HCT116 (cell line): ENCODE results near the gene NT5C3B. TPM values are rescaled to one million over a fixed set of nuclear protein-coding genes. Genes with fewer than 3 reads are reported as not detected.

Source experiments
- ATAC-seq: fragments of 200-7000 bp; cut with Tn5 transposase; 2 replicates; pipeline ENCODE4 v1.9.1; 2020; ENCODE audit warnings: mild to moderate bottlenecking, moderate library complexity
- BruUV-seq: library from RNA; stranded (reverse); fragments of 400-500 nt; replicated peaks from 2 replicates; lab custom pipeline; 2021; lab: Mats Ljungman, UMichigan
- CTCF ChIA-PET: fragments of 300-600 bp; sonication (Branson Sonifier 250); formaldehyde crosslinking; loops from one replicate; lab custom pipeline; 2021; ENCODE audit warnings: antibody characterized with exemption; lab: Charles Lee
- POLR2A ChIA-PET: fragments of 300-600, 350-600 bp; sonication (Branson Sonifier 250); formaldehyde crosslinking; loops from one replicate; lab custom pipeline; 2021; ENCODE audit warnings: antibody characterized with exemption; lab: Charles Lee
- RAD21 ChIA-PET, 2 experiments: fragments of 300-600 bp; sonication (Branson Sonifier 250); formaldehyde crosslinking; loops; one replicate each; lab custom pipeline; 2023; ENCODE audit warnings: low total read pairs in 2 of 2; ENCODE audit not compliant: uncharacterized antibody in 2 of 2, unreplicated experiment in 2 of 2, low non-redundant PET in 1 of 2; lab: Charles Lee
- DNase-seq: peaks from one replicate; pipeline ENCODE4 v3.0.0-alpha.2; 2010; ENCODE audit warnings: low read depth, low spot score
- H2AFZ ChIP-seq: fragments of 200-600 bp; shearing (Covaris generic), sonication (generic); 2 replicates; pipeline ENCODE4 v1.6.1; 2017; ENCODE audit warnings: low read depth, mixed run types, mixed read lengths, antibody characterized with exemption, low read length; ENCODE audit not compliant: poor library complexity, severe bottlenecking
- H3K27ac ChIP-seq: 2 replicates; pipeline ENCODE4 v1.5.1; 2012; ENCODE audit warnings: low read depth, low read length
- H3K27me3 ChIP-seq: fragments of 200-600 bp; sonication (generic); 2 replicates; pipeline ENCODE4 v1.6.1; 2016; ENCODE audit warnings: mixed run types, low read length, mixed read lengths; ENCODE audit not compliant: insufficient read depth
- H3K36me3 ChIP-seq, 2 experiments: fragments of 200-500 bp in 1 of 2; fragments of 200-600 bp in 1 of 2; sonication (Bioruptor generic) in 1 of 2; sonication (generic) in 1 of 2; 2 replicates each; pipeline versions ENCODE4 v1.5.1 to v1.6.1; 2014 to 2016; ENCODE audit warnings: low read length in 2 of 2, inconsistent platforms in 1 of 2, mixed read lengths in 1 of 2, mixed run types in 1 of 2; ENCODE audit not compliant: insufficient read depth in 2 of 2, control insufficient read depth in 1 of 2
- H3K4me1 ChIP-seq, 2 experiments: fragments of 200-600 bp in 1 of 2; sonication (generic) in 1 of 2; 2 replicates each; pipeline versions ENCODE4 v1.5.1 to v1.6.1; 2012 to 2017; ENCODE audit warnings: low read length in 2 of 2, inconsistent platforms in 1 of 2, mild to moderate bottlenecking in 1 of 2, mixed read lengths in 1 of 2, mixed run types in 1 of 2, moderate library complexity in 1 of 2; ENCODE audit not compliant: insufficient read depth in 2 of 2, control insufficient read depth in 1 of 2
- H3K4me2 ChIP-seq: fragments of 200-600 bp; sonication (generic); 2 replicates; pipeline ENCODE4 v1.6.1; 2017; ENCODE audit warnings: mixed run types, low read length, mixed read lengths
- H3K4me3 ChIP-seq, 2 experiments: fragments of 200-600 bp in 1 of 2; sonication (generic) in 1 of 2; replicated peaks in 1 of 2; 2 replicates each; pipeline ENCODE4 v1.5.1; 2011 to 2016; ENCODE audit warnings: low read length in 2 of 2, control low read depth in 1 of 2, low read depth in 1 of 2, mild to moderate bottlenecking in 1 of 2, mixed read lengths in 1 of 2, mixed run types in 1 of 2
- H3K79me2 ChIP-seq: fragments of 200-600 bp; sonication (generic); 2 replicates; pipeline ENCODE4 v1.6.1; 2017; ENCODE audit warnings: mild to moderate bottlenecking, mixed run types, low read length, moderate library complexity, mixed read lengths; ENCODE audit not compliant: insufficient read depth
- H3K9ac ChIP-seq: fragments of 200-600 bp; sonication (generic); 2 replicates; pipeline ENCODE4 v1.6.1; 2016; ENCODE audit warnings: low read length, mixed read lengths
- H3K9me2 ChIP-seq: fragments of 200-600 bp; sonication (generic), shearing (Covaris generic); 2 replicates; pipeline ENCODE4 v1.6.1; 2017; ENCODE audit warnings: mixed run types, mild to moderate bottlenecking, moderate library complexity; ENCODE audit not compliant: insufficient read depth
- H3K9me3 ChIP-seq, 2 experiments: fragments of 200-500 bp in 1 of 2; fragments of 200-600 bp in 1 of 2; sonication (Bioruptor generic) in 1 of 2; sonication (generic) in 1 of 2; 2 replicates each; pipeline ENCODE4 v1.6.1; 2014 to 2017; ENCODE audit warnings: low read length in 2 of 2, mixed read lengths in 2 of 2, inconsistent platforms in 1 of 2, low read depth in 1 of 2, mild to moderate bottlenecking in 1 of 2, mixed run types in 1 of 2, moderate library complexity in 1 of 2; ENCODE audit not compliant: control insufficient read depth in 1 of 2, insufficient read depth in 1 of 2
- H4K20me1 ChIP-seq: fragments of 200-600 bp; sonication (generic), shearing (Covaris generic); 2 replicates; pipeline ENCODE4 v1.6.1; 2017; ENCODE audit warnings: mixed run types, mild to moderate bottlenecking, moderate library complexity; ENCODE audit not compliant: insufficient read depth
- ATF3 ChIP-seq: IDR thresholded peaks from 2 replicates; pipeline ENCODE4 v1.6.1; 2012
- ELF1 ChIP-seq: IDR thresholded peaks from 2 replicates; pipeline ENCODE4 v1.6.1; 2012; ENCODE audit warnings: low read depth, borderline replicate concordance
- EZH2 ChIP-seq: fragments of 200-600 bp; sonication (generic); IDR thresholded peaks from 2 replicates; pipeline ENCODE4 v1.6.1; 2017; ENCODE audit warnings: antibody characterized with exemption, mixed run types
- EZH2phosphoT487 ChIP-seq: fragments of 200-600 bp; IDR thresholded peaks from 2 replicates; pipeline ENCODE4 v1.6.1; 2018; ENCODE audit warnings: antibody characterized with exemption, borderline replicate concordance
- FOSL1 ChIP-seq: IDR thresholded peaks from 2 replicates; pipeline ENCODE4 v1.6.1; 2012; ENCODE audit warnings: low read depth
- POLR2A ChIP-seq: IDR thresholded peaks from 2 replicates; pipeline ENCODE4 v1.7.0; 2011; ENCODE audit warnings: borderline replicate concordance; ENCODE audit not compliant: insufficient read depth, insufficient read length; ENCODE audit errors: extremely low read depth
- POLR2AphosphoS5 ChIP-seq: IDR thresholded peaks from 2 replicates; pipeline ENCODE4 v1.6.1; 2011; ENCODE audit warnings: mild to moderate bottlenecking, low read depth, low read length, moderate library complexity
- RAD21 ChIP-seq: IDR thresholded peaks from 2 replicates; pipeline ENCODE4 v1.6.1; 2012; ENCODE audit warnings: low read depth, mild to moderate bottlenecking
- YY1 ChIP-seq: IDR thresholded peaks from 2 replicates; pipeline ENCODE4 v1.6.1; 2011; ENCODE audit warnings: low read length, low read depth, moderate library complexity, mild to moderate bottlenecking; ENCODE audit not compliant: insufficient replicate concordance; ENCODE audit errors: extremely low read depth
- ZFX ChIP-seq: fragments of 450-650 bp; IDR thresholded peaks from 2 replicates; pipeline ENCODE4 v1.6.1; 2017
- intact Hi-C: fragments of 100-400 bp; cut with micrococcal nuclease; formaldehyde crosslinking; loops from 2 replicates; pipeline ENCODE4 v1.10.0; 2022
- total RNA-seq: library from RNA; stranded (reverse); gene quantifications from one replicate; pipeline ENCODE4 v1.2.1, GENCODE V29; 2021; ENCODE audit not compliant: unreplicated experiment
- TF ChIP-seq, protein P1 (sequence below), 3 experiments: fragments of 200-600 bp in 1 of 3; sonication (generic) in 1 of 3; IDR thresholded peaks in 2 of 3; conservative IDR thresholded peaks in 1 of 3; 2 replicates each; pipeline ENCODE4 v1.5.1; 2012 to 2017; ENCODE audit warnings: low read depth in 2 of 3, low read length in 2 of 3, antibody characterized with exemption in 1 of 3, borderline replicate concordance in 1 of 3, control low read depth in 1 of 3, mild to moderate bottlenecking in 1 of 3, mixed read lengths in 1 of 3, mixed run types in 1 of 3, moderate library complexity in 1 of 3; ENCODE audit not compliant: insufficient read depth in 1 of 3

Gene NT5C3B
- total RNA-seq, 1 experiment from 2014 or later: 110 TPM

DNA sequence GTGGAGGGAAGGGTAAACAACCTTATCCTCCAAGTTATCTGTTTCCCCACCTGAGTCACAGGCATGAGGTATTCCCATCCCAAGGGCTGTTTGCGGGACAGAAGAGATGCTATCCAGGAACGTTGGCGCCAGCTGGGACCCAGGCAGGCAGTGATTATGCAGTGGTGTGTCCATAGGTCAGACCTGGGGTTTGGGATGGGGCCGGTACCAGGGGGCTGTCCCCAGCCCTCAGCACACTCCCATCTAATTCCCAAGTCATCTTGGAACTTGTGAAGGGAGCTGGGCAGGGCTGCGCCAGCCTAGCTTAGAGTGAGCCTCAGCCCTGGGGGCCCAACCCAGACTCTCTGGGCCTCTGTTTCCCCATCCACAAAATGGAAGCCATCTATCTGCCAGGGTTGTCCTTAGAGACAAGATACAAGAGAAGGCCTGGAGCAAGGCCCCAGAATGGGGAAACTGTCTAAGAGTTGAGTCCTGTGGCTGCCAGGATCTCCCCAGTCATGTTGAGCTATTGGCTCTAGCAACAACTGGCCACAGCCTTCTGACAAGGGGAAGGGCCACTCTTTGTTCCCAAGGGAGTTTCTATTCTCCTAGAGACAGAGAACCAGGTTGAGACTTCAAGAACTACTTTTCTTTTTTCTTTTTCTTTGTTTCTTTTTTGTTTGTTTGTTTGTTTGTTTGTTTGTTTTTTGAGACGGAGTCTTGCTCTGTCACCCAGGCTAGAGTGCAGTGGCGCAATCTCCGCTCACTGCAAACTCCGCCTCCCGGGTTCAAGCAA lies 39.7 kb downstream of the NT5C3B start:
- Histone ChIP-seq H3K4me1 (peaks cover 60 to 85% of the 10 kb centered on the region in 2 experiments), H3K4me3 (no peak overlapping the region), H3K9me2 (no peaks in the 10 kb centered on the region), H3K27ac (no peak overlapping the region), H3K4me2 (no peak overlapping the region), H3K36me3 (no peaks in the 10 kb centered on the region), H3K9me3 (no peaks in the 10 kb centered on the region), H3K9ac (no peak overlapping the region), H2AFZ (no peak overlapping the region), H4K20me1 (no peaks in the 10 kb centered on the region), H3K27me3 (no peaks in the 10 kb centered on the region), H3K79me2 (no peaks in the 10 kb centered on the region)
- ChIA-PET RAD21 (no interaction called here), CTCF (interaction anchor here (1.3 to 7.4 kb wide), 2 partner anchors 11 to 59 kb away, joined by 4 to 109 read pairs; partner anchors contain the start of gene JUP), POLR2A (interaction anchor here (0.6 to 5.5 kb wide), 6 partner anchors 11 to 61 kb away, joined by 3 to 77 read pairs (median 5); partner anchors contain the start of gene JUP)
- intact Hi-C loops: no loop called here
- DNase-seq (no peak), ATAC-seq (no peak)
- TF ChIP-seq POLR2AphosphoS5: no peak
- TF ChIP-seq RAD21: no peak
- TF ChIP-seq FOSL1: no peak
- no peak for TF ChIP-seq ELF1
- no TSS peak for BruUV-seq

DNA sequence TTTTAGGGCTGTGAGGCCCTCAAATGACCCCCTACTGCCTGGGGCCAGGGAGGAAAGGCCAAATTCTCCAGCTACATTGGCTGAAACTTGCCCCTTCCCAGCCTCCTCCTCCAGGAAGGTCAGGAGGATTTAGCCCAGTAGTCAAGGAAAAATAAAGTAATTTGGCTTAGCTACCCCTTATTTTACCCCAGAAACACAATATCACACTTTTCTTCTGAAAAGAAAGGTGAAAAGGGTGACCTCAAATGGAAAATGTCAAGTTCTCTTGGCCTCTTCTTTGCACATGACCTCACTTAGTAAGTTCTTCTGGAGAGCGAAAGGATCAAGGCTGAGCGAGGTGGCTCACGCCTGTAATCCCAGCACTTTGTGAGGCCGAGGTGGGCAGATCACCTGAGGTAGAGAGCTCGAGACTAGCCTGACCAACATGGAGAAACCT lies 41.5 kb downstream of the NT5C3B start:
- CTCF ChIA-PET: interaction anchor here (0.7 to 1.7 kb wide), 2 partner anchors 8 to 72 kb away, joined by 3 to 9 read pairs; partner anchors contain the start of gene JUP
- POLR2A ChIA-PET: interaction anchor here (1.3 to 3.7 kb wide), 2 partner anchors 9 to 172 kb away, joined by 4 to 33 read pairs; partner anchors contain the start of genes CNP and JUP
- ATAC-seq (no peak), DNase-seq (no peak)
- intact Hi-C loops: no loop called here
- H3K36me3 ChIP-seq: no peaks in the 10 kb centered on the region
- H3K4me3 ChIP-seq: no peak overlapping the region
- BruUV-seq: no TSS peak
- H4K20me1 ChIP-seq: no peaks in the 10 kb centered on the region
- H3K79me2 ChIP-seq: no peaks in the 10 kb centered on the region
- H3K9me3 ChIP-seq: no peaks in the 10 kb centered on the region
- no peaks in the 10 kb centered on the region for H3K9me2 ChIP-seq
- TF ChIP-seq EZH2phosphoT487 (no peak), EZH2 (no peak), POLR2A (no peak), ZFX (no peak), YY1 (no peak), ATF3 (no peak)
- TF ChIP-seq, protein P1, sequence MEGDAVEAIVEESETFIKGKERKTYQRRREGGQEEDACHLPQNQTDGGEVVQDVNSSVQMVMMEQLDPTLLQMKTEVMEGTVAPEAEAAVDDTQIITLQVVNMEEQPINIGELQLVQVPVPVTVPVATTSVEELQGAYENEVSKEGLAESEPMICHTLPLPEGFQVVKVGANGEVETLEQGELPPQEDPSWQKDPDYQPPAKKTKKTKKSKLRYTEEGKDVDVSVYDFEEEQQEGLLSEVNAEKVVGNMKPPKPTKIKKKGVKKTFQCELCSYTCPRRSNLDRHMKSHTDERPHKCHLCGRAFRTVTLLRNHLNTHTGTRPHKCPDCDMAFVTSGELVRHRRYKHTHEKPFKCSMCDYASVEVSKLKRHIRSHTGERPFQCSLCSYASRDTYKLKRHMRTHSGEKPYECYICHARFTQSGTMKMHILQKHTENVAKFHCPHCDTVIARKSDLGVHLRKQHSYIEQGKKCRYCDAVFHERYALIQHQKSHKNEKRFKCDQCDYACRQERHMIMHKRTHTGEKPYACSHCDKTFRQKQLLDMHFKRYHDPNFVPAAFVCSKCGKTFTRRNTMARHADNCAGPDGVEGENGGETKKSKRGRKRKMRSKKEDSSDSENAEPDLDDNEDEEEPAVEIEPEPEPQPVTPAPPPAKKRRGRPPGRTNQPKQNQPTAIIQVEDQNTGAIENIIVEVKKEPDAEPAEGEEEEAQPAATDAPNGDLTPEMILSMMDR (IDR thresholded peaks at IDR 0.05 in 2 of 3, conservative IDR thresholded peaks at IDR 0.05 in 1 of 3; ENCODE audit: borderline replicate concordance in 1 of 3, insufficient read depth in 1 of 3, low read depth in 2 of 3, low read length in 2 of 3): no peak
- H2AFZ ChIP-seq: no peak overlapping the region
- H3K27me3 ChIP-seq: no peaks in the 10 kb centered on the region
- H3K9ac ChIP-seq: peak overlapping the region; percentile 73
- RAD21 ChIA-PET: no interaction called here
- peak overlapping the region; percentile 93 for H3K27ac ChIP-seq
- H3K4me2 ChIP-seq: peak overlapping the region; percentile 90
- peaks cover 48 to 70% of the 10 kb centered on the region in 2 experiments for H3K4me1 ChIP-seq
